Smooth muscle cell (in vitro differentiated cells): ENCODE results near the gene IL36RN. TPM values are rescaled to one million over a fixed set of nuclear protein-coding genes. Genes with fewer than 3 reads are reported as not detected.

Experiments used
- DNase-seq: peaks from one replicate; lab custom pipeline; 2025; ENCODE audit not compliant: unreplicated experiment; lab: John Stamatoyannopoulos, UW
- H2AFZ ChIP-seq: fragments of 200-600 bp; sonication (generic); 2 replicates; pipeline ENCODE4 v1.6.0; 2016; ENCODE audit warnings: antibody characterized with exemption, low read depth, mild to moderate bottlenecking
- H3F3A ChIP-seq: fragments of 200-600 bp; sonication (generic); 2 replicates; pipeline ENCODE4 v1.6.0; 2017; ENCODE audit warnings: antibody characterized with exemption, low read depth
- H3K27ac ChIP-seq: fragments of 200-600 bp; sonication (generic); 2 replicates; pipeline ENCODE4 v1.5.1; 2016; ENCODE audit warnings: low read depth, mild to moderate bottlenecking
- H3K27me3 ChIP-seq: fragments of 200-600 bp; sonication (generic); 2 replicates; pipeline ENCODE4 v1.6.1; 2016; ENCODE audit warnings: low read depth, mild to moderate bottlenecking
- H3K36me3 ChIP-seq: fragments of 200-600 bp; sonication (generic); 2 replicates; pipeline ENCODE4 v1.5.1; 2016; ENCODE audit warnings: low read depth
- H3K4me1 ChIP-seq: fragments of 200-600 bp; sonication (generic); 2 replicates; pipeline ENCODE4 v1.5.1; 2016; ENCODE audit warnings: low read depth
- H3K4me2 ChIP-seq: fragments of 200-600 bp; sonication (generic); 2 replicates; pipeline ENCODE4 v1.6.0; 2016; ENCODE audit warnings: mild to moderate bottlenecking
- H3K4me3 ChIP-seq: fragments of 200-600 bp; sonication (generic); 2 replicates; pipeline ENCODE4 v1.5.1; 2016; ENCODE audit warnings: mild to moderate bottlenecking
- H3K79me2 ChIP-seq: fragments of 200-600 bp; sonication (generic); 2 replicates; pipeline ENCODE4 v1.6.0; 2016; ENCODE audit warnings: low read depth, mild to moderate bottlenecking
- H3K9ac ChIP-seq: fragments of 200-600 bp; sonication (generic); 2 replicates; pipeline ENCODE4 v1.6.0; 2016; ENCODE audit warnings: low read depth
- H3K9me3 ChIP-seq: fragments of 200-600 bp; sonication (generic); replicated peaks from 2 replicates; pipeline ENCODE4 v1.5.1; 2016; ENCODE audit warnings: low read depth
- H4K20me1 ChIP-seq: fragments of 200-600 bp; sonication (generic); 2 replicates; pipeline ENCODE4 v1.6.0; 2016; ENCODE audit warnings: low read depth
- CTCF ChIP-seq: fragments of 200-600 bp; sonication (generic); IDR thresholded peaks from 2 replicates; pipeline ENCODE4 v1.5.1; 2017; ENCODE audit warnings: borderline replicate concordance, mild to moderate bottlenecking, antibody characterized with exemption; ENCODE audit not compliant: insufficient read depth, poor library complexity, severe bottlenecking
- WGBS: methylation state at CpG from one replicate; pipeline ENCODE4 v1.1.7; 2016; ENCODE audit warnings: low lambda C conversion rate; 5-methylcytosine and 5-hydroxymethylcytosine counted together
- polyA plus RNA-seq: library from polyadenylated mRNA; unstranded; fragments of >200 nt; fragmentation: Nextera tagmentation; extraction: Ambion mirVana; gene quantifications from 2 replicates; pipeline ENCODE4 v1.2.1, GENCODE V29; 2016
- total RNA-seq: library from RNA; depleted of rRNA; stranded (reverse); fragments of >200 nt; gene quantifications from 2 replicates; pipeline ENCODE4 v1.2.3, GENCODE V29; 2014

Gene IL36RN
- total and polyA plus RNA-seq, 2 experiments from 2014 or later = 1.5 to 7.8 TPM

GRCh38 chr2:113084249-113085000 lies 25.4 kb downstream of the IL36RN start:
- Histone ChIP-seq H3K27ac (no peak overlapping the region), H3K27me3 (peaks cover 28% of the 10 kb centered on the region), H4K20me1 (no peaks in the 10 kb centered on the region), H3K79me2 (no peaks in the 10 kb centered on the region), H3F3A (no peaks in the 10 kb centered on the region), H3K9me3 (no peaks in the 10 kb centered on the region), H3K4me2 (no peak overlapping the region), H3K4me1 (no peaks in the 10 kb centered on the region), H3K36me3 (no peaks in the 10 kb centered on the region), H3K9ac (no peak overlapping the region), H2AFZ (no peak overlapping the region), H3K4me3 (no peak overlapping the region)
- no peak for DNase-seq
- WGBS = 52% methylated on average over 5 of the region's 5 CpGs
- peak; percentile 45 for TF ChIP-seq CTCF

- Histone ChIP-seq H2AFZ (no peak overlapping the region), H4K20me1 (no peaks in the 10 kb centered on the region), H3K27me3 (peaks cover 39% of the 10 kb centered on the region), H3F3A (no peaks in the 10 kb centered on the region), H3K4me1 (no peaks in the 10 kb centered on the region), H3K4me3 (no peak overlapping the region), H3K36me3 (no peaks in the 10 kb centered on the region), H3K9me3 (no peaks in the 10 kb centered on the region), H3K9ac (no peak overlapping the region), H3K27ac (no peak overlapping the region), H3K79me2 (no peaks in the 10 kb centered on the region), H3K4me2 (no peak overlapping the region)
- no peak for TF ChIP-seq CTCF
- no peak for DNase-seq
- 61% methylated on average over 2 of the region's 2 CpGs for WGBS
Observed at GRCh38 chr2:113085542-113085941, 26.5 kb downstream of the IL36RN start.

- Histone ChIP-seq H3K9ac (no peak overlapping the region), H2AFZ (no peak overlapping the region), H3K4me3 (no peak overlapping the region), H3K9me3 (no peaks in the 10 kb centered on the region), H3K36me3 (no peaks in the 10 kb centered on the region), H3K4me2 (no peak overlapping the region), H4K20me1 (no peaks in the 10 kb centered on the region), H3K27me3 (peaks cover 43% of the 10 kb centered on the region), H3K79me2 (no peaks in the 10 kb centered on the region), H3K27ac (no peak overlapping the region), H3F3A (no peaks in the 10 kb centered on the region), H3K4me1 (no peaks in the 10 kb centered on the region)
- no peak for DNase-seq
- TF ChIP-seq CTCF = no peak
Observed at GRCh38 chr2:113088213-113088992, 29.4 kb downstream of the IL36RN start.
